Retinal pigment epithelial cell (primary cell): ENCODE data around the gene SELP.

Source experiments
- DNase-seq: peaks from one replicate; pipeline ENCODE4 v3.0.0-alpha.2; 2010; ENCODE audit warnings: low read depth
- H3K4me3 ChIP-seq: 2 replicates; pipeline ENCODE4 v1.5.1; 2011; ENCODE audit warnings: mild to moderate bottlenecking, low read length, control low read depth, moderate library complexity
- CTCF ChIP-seq: conservative IDR thresholded peaks from 2 replicates; pipeline ENCODE4 v1.5.1; 2011; ENCODE audit warnings: low read depth, low read length, control low read depth, inconsistent platforms

Gene SELP

GRCh38 chr1:169576241-169576934 lies 53.5 kb downstream of the SELP start:
- DNase-seq: no peak
- H3K4me3 ChIP-seq: no peak overlapping the region
- no peak for TF ChIP-seq CTCF

GRCh38 chr1:169574336-169574735 lies 55.6 kb downstream of the SELP start:
- DNase-seq: no peak
- no peak for TF ChIP-seq CTCF
- H3K4me3 ChIP-seq: no peak overlapping the region

GRCh38 chr1:169572187-169572586 lies 57.7 kb downstream of the SELP start:
- DNase-seq: no peak
- no peak overlapping the region for H3K4me3 ChIP-seq
- no peak for TF ChIP-seq CTCF

- TF ChIP-seq CTCF: no peak
- H3K4me3 ChIP-seq: no peak overlapping the region
- DNase-seq: no peak
Measured at GRCh38 chr1:169571450-169571849, 58.5 kb downstream of the SELP start.

- DNase-seq: no peak
- TF ChIP-seq CTCF: no peak
- no peak overlapping the region for H3K4me3 ChIP-seq
Measured at GRCh38 chr1:169570172-169570574, 59.8 kb downstream of the SELP start.

- no peak for DNase-seq
- no peak for TF ChIP-seq CTCF
- H3K4me3 ChIP-seq: no peak overlapping the region
Measured at GRCh38 chr1:169568497-169568896, 61.4 kb downstream of the SELP start.
